ENCODE data around the gene HOMER1.

DNA sequence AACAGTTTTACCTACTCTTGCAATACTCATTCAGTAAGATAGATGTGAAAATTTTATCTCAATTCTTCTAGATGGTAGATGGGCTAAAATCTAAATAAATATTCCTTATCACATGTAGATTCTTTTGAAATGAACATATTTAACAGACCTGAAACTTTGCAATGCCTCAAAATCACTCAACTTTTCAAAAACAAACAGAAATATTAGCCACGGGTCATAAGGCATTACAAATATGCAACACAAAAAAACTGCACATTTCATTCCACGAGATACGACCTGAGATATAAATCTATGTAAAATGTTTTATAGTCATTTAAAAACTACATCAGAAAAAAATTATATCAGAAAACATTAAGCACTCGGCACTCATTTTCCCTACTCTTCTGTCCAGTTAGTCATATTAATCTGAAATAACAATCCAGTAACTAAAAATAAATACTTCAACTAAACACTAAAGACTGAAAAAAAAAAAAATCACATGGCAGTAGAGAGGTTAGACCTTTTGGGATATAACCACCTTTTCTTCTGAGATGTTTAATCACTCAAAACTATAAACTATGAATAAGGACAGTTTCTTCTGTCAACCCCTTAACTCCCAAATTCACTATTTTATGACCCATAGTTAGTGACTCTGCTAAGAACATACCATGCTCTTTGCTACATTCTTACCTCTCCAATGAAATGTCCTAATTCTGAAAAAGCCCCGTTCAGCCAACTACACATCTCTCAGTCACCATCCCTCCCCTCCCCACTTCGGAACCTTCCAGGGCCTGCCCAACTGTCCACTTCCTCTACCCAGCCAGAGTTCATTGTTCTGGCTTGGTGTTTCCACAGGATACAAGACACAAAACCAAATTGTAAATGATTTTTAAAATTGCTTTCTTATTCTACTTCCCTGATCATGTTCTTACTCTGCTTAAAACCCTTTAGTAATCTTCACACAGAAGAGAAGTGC is 6.4 kb downstream of the HOMER1 start:
- TF ChIP-seq EP300 (IDR thresholded peaks at IDR 0.05): no peak
- TF ChIP-seq, protein P1, sequence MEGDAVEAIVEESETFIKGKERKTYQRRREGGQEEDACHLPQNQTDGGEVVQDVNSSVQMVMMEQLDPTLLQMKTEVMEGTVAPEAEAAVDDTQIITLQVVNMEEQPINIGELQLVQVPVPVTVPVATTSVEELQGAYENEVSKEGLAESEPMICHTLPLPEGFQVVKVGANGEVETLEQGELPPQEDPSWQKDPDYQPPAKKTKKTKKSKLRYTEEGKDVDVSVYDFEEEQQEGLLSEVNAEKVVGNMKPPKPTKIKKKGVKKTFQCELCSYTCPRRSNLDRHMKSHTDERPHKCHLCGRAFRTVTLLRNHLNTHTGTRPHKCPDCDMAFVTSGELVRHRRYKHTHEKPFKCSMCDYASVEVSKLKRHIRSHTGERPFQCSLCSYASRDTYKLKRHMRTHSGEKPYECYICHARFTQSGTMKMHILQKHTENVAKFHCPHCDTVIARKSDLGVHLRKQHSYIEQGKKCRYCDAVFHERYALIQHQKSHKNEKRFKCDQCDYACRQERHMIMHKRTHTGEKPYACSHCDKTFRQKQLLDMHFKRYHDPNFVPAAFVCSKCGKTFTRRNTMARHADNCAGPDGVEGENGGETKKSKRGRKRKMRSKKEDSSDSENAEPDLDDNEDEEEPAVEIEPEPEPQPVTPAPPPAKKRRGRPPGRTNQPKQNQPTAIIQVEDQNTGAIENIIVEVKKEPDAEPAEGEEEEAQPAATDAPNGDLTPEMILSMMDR (IDR thresholded peaks at IDR 0.05): no peak
- TF ChIP-seq POLR2A (IDR thresholded peaks at IDR 0.05): no peak

Data from sigmoid colon (tissue), 4 donors.